ENCODE measurements around the gene AFTPH.
A peak's percentile ranks its signal among the peaks of the same experiment; 100 is the strongest.

AFTPH gene

GRCh38 chr2:64593035-64593655 lies 69.0 kb downstream of the AFTPH start:
- DNase-seq, result no peak

DNA sequence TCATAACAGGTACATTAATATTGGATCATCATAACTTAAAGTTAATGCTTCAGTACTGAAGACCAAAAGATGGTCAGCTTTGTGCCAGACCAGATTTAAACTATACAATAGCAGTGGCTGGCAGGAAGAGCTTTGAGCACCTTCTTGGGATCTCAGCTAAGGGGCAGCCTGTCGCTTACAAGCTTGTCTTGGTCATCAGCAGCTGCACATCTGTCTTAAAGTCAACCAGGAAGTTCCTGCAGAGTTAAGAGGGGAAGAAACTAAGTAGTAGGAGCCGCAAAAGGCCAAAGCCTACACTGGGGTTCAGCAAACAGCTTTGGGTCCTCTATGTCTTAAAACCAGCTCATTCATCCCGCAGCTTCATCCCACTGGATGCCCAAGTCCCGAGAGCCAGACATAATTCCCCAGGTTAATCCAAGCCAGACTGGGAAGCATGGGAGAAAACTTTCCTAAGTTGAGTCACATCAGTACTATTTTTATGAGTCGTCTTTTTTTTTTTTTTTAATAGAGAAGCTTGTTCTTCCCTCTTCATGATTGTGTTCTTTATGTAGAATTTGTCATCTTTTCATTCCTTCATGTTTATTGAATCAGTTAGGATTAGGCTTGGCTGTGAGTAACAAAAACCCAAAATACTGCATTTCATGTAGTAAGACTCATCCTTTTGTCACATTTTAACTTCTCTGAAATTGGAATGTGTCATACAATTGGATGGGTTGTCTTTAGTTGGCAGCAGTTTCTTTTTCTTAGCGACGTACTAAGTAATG lies 70.3 kb downstream of the AFTPH start:
- no peak for DNase-seq

GRCh38 chr2:64595397-64596176 lies 71.5 kb downstream of the AFTPH start:
- no peak for DNase-seq

GRCh38 chr2:64598226-64598625 lies 74.1 kb downstream of the AFTPH start:
- DNase-seq, result no peak

- no peak for DNase-seq
These were observed 75.3 kb downstream of the AFTPH start for GRCh38 chr2:64599469-64599868.

GRCh38 chr2:64601034-64601754 lies 77.1 kb downstream of the AFTPH start:
- DNase-seq, result no peak

DNA sequence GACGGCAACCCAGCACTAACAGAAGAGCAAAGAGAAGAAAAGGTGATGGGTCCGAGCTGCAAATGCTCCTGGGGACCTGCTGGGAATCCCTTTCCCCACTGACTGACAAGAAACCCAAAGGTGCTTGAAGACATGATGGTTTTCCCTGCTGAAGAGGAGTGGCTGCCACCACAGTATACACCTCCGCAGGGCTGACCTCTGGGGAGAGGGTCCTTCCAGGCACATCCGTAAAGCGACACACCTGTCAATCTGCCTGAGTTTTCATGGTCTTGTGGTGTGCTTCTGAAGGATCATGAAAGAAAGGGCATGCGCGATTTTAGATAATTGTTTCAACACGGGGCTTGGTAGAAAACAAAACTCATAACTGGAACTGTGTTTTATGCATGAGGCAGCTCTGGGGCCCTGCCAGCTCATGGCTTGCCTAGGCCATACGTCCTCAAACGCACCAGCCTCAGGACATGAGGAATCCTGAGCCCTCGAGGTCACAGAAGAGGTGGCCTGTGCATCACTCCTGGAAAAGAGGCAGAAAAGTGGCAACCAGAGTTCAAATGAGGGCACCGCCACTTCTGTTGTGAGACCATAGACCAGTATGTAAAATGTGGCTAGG lies 77.8 kb downstream of the AFTPH start:
- DNase-seq, result no peak

DNA sequence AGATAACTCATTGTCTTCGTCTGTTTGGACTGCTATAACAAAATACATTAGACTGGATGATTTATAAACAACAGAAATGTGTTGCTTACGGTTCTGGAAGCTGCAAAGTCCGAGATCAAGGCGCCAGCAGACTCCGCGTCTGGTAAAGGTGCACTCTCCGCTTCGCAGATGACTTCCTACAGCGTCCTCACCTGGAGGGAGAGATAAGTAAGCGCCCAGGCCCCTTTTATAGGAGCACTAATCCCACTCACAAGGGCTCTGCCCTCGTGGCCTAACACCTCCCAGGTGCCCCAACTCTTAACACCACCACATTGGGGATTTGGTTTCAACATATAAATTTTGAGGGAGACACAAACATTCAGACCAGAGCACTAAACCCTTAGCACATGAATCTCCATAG lies 78.3 kb downstream of the AFTPH start:
- DNase-seq, result no peak

DNA sequence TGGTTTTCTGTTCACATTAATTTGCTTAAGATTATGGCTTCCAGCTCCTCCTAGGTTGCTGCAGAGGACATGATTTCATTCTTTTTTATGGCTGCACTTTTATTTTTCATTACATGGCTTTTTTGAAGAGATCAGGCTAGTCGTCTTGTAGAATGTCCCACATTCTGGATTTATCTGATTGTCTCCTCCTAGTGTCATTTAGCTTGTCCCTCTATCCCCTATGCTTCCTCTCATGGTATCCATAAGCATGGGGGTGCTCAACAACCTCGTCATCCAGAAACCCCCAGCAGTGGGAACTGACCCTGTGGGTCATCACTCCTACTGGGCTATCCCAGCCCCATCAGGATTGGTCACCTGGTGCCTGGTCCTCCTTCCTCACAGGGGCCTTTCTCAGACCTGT lies 80.0 kb downstream of the AFTPH start:
- no peak for DNase-seq

DNA sequence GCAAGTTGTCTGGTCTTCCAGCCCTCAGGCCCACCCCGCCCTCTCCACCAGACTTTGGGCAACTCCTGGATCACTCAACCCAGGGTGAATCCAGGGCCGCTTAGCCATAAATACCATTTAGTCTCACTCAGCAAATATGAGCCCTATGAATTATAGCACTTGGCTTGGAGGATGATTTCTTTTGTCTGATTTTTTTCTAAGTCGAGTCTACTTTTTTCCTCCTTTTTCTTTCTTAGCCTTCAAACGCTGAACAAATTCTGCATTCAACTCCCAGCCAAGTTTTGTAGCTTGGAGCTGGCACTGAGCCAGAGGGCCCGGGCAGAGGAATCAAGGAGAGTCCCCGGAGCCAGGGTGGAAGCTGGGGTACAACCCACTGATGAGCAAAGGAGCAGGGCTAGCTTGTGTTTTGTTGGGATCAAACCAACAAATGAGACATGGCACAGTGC lies 80.9 kb downstream of the AFTPH start:
- DNase-seq, result no peak

- DNase-seq, result no peak
These were observed 81.9 kb downstream of the AFTPH start for GRCh38 chr2:64605991-64606478.

- peak; percentile 67 for DNase-seq
These were observed 82.6 kb downstream of the AFTPH start for GRCh38 chr2:64606479-64607363.

DNA sequence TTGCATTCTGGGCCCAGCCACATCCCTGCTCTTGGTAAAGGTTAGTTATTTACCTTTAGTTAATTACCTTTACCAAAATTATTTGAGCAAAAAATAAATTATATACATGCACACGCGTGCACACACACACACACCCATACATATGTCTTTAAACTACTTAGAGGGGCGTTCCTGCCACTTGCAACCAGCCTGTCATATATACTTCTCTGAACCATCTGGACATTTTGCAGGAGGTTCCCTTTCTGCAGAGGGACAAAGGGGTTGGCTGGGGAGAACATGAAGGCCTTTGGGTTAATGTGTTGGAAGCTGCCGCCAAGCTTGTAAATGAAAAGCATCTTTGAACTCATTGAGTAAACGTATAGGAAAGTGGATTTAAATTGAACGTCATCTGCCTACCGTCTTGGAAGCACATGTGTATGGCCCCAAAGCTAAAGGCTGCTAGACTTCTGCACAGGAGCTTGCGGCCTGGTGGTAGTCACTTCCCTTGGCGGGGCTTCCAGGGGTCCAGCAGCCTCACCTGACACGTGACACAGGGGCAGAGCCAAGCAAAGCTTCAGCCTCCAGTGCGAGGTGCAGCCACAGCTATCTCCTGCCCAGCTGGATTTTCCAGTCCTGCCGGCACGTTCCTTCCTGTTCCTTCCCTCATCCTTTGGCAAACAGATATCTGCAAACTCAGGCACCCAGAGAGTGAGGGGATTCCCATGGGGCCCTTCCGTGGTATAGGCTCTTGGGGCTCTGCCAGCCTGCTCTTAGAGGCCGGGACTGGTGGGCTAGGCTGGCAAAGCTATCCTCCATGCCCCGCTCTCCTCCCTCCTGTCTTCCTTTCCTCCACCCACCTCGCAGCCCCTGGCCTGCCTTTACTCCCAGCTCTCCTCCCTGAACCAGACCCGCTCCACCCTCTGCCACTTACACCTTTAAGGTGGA lies 83.5 kb downstream of the AFTPH start:
- no peak for DNase-seq

DNA sequence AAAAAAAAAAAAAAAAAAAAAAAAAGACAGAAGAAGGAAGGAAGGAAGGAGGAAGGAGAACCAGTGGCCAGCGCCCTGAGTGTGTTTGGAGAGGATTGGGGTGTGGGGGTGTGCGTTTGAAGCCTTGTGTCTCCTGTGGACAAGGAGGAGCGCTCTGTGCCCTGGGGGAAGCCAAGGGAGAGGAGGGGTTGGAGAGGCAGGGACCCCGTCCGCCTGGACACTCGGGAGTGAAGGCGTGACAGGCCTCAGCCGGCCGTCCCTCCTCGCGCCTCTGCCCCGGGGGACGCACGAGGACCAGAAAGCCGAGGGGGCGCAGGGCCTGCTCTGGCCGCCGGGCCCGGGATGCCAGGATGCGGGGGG lies 84.7 kb downstream of the AFTPH start:
- DNase-seq, result no peak

DNA sequence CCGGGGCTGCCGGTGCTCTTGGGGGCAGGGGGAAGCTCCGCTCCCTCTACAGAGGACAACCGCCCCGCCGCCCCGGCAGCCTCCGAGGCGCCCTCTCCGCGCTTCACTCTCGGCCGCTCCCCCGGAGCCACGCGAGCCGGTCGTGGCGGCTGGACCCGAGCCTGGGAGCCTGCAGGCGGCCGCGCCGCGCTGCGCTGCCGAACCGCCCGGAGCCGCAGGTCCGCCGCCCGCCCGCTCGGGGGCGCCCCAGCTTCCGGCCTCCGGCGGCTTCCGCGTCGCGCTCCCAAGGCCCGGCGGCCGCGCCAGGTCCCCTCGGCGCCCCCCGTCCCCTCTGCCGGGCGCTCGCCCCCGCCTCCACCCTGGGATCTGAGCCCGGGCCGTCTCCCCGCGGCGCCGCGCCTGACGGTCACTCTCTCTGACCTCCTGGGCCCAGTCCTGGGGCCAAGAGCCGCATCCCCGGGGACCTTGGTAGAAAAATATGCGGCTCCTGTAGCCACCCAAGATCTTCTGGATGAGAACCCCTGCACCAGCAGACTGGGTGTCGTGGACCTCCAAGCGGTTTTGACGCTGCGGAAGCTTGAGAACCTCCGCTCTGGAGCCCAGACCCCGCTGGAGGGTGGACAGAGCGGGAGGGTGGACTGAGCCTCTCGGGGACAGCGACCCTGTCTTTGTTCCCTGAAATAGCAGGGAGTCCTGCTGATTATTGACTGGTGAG lies 85.3 kb downstream of the AFTPH start:
- peak; percentile 75 for DNase-seq

DNA sequence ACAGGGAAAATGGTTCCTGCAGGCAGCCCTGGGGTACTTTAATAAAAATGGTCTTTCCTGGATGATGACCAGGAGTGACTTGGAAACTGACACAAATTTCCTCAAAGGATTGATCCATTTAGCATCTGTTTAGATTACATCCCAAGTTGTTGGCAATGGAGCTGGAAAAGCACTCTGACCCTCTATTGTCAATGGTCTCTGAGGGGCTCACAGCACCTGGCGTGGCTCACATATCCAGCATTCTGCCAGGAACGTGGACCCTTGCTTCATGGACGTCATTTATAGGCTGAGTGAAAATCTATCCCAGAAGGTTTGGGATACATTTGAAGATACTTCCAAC lies 85.8 kb downstream of the AFTPH start:
- DNase-seq, result no peak

DNA sequence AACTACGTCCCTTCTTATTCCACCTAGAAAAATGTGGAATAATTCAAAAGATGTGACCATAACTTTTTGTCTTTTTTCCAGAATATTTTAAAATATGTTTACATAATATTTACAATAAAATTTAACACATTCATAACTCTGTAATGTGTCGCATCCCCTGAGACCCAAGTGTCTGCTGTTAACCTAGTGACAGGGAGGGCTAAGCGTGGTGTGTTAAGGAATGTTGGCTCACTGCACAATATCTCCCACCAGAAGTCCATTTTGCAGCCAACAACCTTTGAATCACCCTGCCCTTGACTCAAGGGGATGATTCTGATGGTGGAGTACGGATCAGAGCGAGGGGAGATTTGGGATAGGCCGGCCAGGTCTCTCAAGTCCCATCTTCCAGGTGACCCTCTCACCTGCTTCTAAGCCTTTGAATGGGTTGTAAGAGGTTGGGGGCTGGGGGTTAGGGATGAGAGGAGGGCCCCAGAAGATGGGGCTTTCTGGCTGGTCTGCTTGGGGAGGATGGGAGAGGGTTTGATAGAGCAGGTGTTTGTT lies 86.3 kb downstream of the AFTPH start:
- no peak for DNase-seq

DNA sequence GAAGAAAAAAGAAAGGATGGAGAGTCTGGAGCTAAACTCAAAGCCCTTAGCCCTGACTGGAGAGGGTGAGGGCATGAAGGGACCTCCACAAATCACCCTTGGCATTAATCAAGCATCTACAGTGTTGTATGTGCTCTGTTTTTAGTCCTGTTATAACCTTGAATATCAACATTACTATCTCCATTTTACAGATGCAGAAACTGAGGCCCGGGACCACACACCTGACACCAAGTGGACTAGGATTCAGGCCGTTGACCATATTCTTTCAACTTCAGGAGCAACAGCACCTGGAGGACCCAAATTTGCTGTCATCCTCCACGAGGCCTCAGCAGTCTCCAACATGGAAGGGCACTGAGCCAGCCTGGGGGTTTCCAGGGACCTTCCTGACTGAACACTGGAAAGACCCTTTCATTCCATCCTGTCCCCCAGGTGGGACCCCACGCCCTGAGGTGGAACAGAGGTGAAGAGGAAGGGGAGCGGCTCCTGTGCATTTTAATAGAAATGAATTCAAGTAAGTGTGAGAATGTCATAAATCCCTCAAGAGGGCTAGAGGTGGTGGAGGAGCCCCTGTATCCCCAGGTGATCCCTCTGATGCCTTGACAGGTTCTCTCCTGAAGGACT lies 88.6 kb downstream of the AFTPH start:
- no peak for DNase-seq

GRCh38 chr2:64613276-64613675 lies 89.1 kb downstream of the AFTPH start:
- DNase-seq, result no peak
